GM12872 (cell line): ENCODE results near the gene KCNN3.

Experiments used
- CTCF ChIP-seq: IDR thresholded peaks from 3 replicates; pipeline ENCODE4 v1.5.1; 2011; ENCODE audit warnings: low read depth, mild to moderate bottlenecking, low read length, moderate library complexity; ENCODE audit not compliant: insufficient read depth

Gene KCNN3

GRCh38 chr1:154802336-154802969 is 67.6 kb downstream of the KCNN3 start:
- no peak for TF ChIP-seq CTCF

GRCh38 chr1:154801234-154802011 is 68.7 kb downstream of the KCNN3 start:
- no peak for TF ChIP-seq CTCF

- no peak for TF ChIP-seq CTCF
Observed at GRCh38 chr1:154799188-154799587, 70.9 kb downstream of the KCNN3 start.

GRCh38 chr1:154798645-154799044 is 71.4 kb downstream of the KCNN3 start:
- no peak for TF ChIP-seq CTCF

GRCh38 chr1:154797175-154797574 is 72.9 kb downstream of the KCNN3 start:
- no peak for TF ChIP-seq CTCF

- no peak for TF ChIP-seq CTCF
Observed at GRCh38 chr1:154796303-154796892, 73.7 kb downstream of the KCNN3 start.

- no peak for TF ChIP-seq CTCF
Observed at GRCh38 chr1:154794608-154795007, 75.5 kb downstream of the KCNN3 start.
